Duodenal mucosa (tissue), 2 donors: ENCODE results near the gene C1QTNF4.
A peak's percentile ranks its signal among the peaks of the same experiment; 100 is the strongest.

Experiments used
- H3K27ac ChIP-seq: one replicate; pipeline ENCODE4 v1.7.0; 2013; ENCODE audit warnings: low read depth, low read length
- H3K27me3 ChIP-seq, 2 donors: one replicate each; pipeline ENCODE4 v1.7.0; 2013; ENCODE audit warnings: low read length in 2 of 2, control low read depth in 1 of 2; ENCODE audit not compliant: insufficient read depth in 2 of 2, control insufficient read depth in 1 of 2
- H3K36me3 ChIP-seq, 2 donors: one replicate each; pipeline ENCODE4 v1.7.0; 2013; ENCODE audit warnings: low read length in 2 of 2, control low read depth in 1 of 2; ENCODE audit not compliant: insufficient read depth in 2 of 2, control insufficient read depth in 1 of 2
- H3K4me1 ChIP-seq, 2 donors: one replicate each; pipeline ENCODE4 v1.7.0; 2013; ENCODE audit warnings: low read length in 2 of 2, control low read depth in 1 of 2; ENCODE audit not compliant: insufficient read depth in 2 of 2, control insufficient read depth in 1 of 2
- H3K4me3 ChIP-seq, 2 donors: one replicate each; pipeline ENCODE4 v1.7.0; 2013; ENCODE audit warnings: low read length in 2 of 2, low read depth in 1 of 2
- H3K9ac ChIP-seq, 2 donors: one replicate each; pipeline ENCODE4 v1.7.0; 2013; ENCODE audit warnings: low read length in 2 of 2, low read depth in 1 of 2
- H3K9me3 ChIP-seq, 2 donors: one replicate each; pipeline ENCODE4 v1.7.0; 2013; ENCODE audit warnings: low read length in 2 of 2, control low read depth in 1 of 2; ENCODE audit not compliant: control insufficient read depth in 1 of 2

C1QTNF4 gene

GRCh38 chr11:47595967-47596366, 1.8 kb upstream of the C1QTNF4 start:
- Histone ChIP-seq H3K9me3 (no peaks in the 10 kb centered on the region), H3K4me3 (no peak overlapping the region), H3K4me1 (peaks cover 3 to 4% of the 10 kb centered on the region in 2 donors), H3K27me3 (peaks cover 29 to 42% of the 10 kb centered on the region in 2 donors), H3K27ac (no peak overlapping the region), H3K36me3 (no peaks in the 10 kb centered on the region), H3K9ac (no peak overlapping the region)

GRCh38 chr11:47595029-47595428, 818 bp upstream of the C1QTNF4 start:
- H3K27me3 ChIP-seq, result peaks cover 29 to 42% of the 10 kb centered on the region in 2 donors
- H3K27ac ChIP-seq, result no peak overlapping the region
- no peak overlapping the region for H3K9ac ChIP-seq
- no peaks in the 10 kb centered on the region for H3K9me3 ChIP-seq
- H3K36me3 ChIP-seq, result no peaks in the 10 kb centered on the region
- peaks cover 3 to 4% of the 10 kb centered on the region in 2 donors for H3K4me1 ChIP-seq
- no peak overlapping the region for H3K4me3 ChIP-seq

- Histone ChIP-seq H3K27me3 (peaks cover 29 to 42% of the 10 kb centered on the region in 2 donors), H3K4me1 (peaks cover 3 to 4% of the 10 kb centered on the region in 2 donors), H3K9me3 (no peaks in the 10 kb centered on the region), H3K4me3 (peak overlapping the region in 1 of 2 donors; percentile 40), H3K27ac (no peak overlapping the region), H3K9ac (no peak overlapping the region), H3K36me3 (no peaks in the 10 kb centered on the region)
Observed at GRCh38 chr11:47593492-47593933, 698 bp downstream of the C1QTNF4 start.

- Histone ChIP-seq H3K4me3 (no peak overlapping the region), H3K36me3 (no peaks in the 10 kb centered on the region), H3K4me1 (peaks cover 4 to 6% of the 10 kb centered on the region in 2 donors), H3K9me3 (no peaks in the 10 kb centered on the region), H3K27ac (no peak overlapping the region), H3K27me3 (peaks cover 29 to 42% of the 10 kb centered on the region in 2 donors), H3K9ac (no peak overlapping the region)
Observed at GRCh38 chr11:47592970-47593369, 1.2 kb downstream of the C1QTNF4 start.

- H3K27me3 ChIP-seq, result peaks cover 29 to 42% of the 10 kb centered on the region in 2 donors
- no peaks in the 10 kb centered on the region for H3K9me3 ChIP-seq
- H3K4me3 ChIP-seq, result no peak overlapping the region
- H3K4me1 ChIP-seq, result peaks cover 4 to 6% of the 10 kb centered on the region in 2 donors
- H3K36me3 ChIP-seq, result no peaks in the 10 kb centered on the region
- H3K9ac ChIP-seq, result no peak overlapping the region
- no peak overlapping the region for H3K27ac ChIP-seq
Observed at GRCh38 chr11:47592251-47592650, 2.0 kb downstream of the C1QTNF4 start.

- Histone ChIP-seq H3K4me1 (peaks cover 4 to 6% of the 10 kb centered on the region in 2 donors), H3K27ac (no peak overlapping the region), H3K36me3 (no peaks in the 10 kb centered on the region), H3K9me3 (no peaks in the 10 kb centered on the region), H3K27me3 (peaks cover 29 to 42% of the 10 kb centered on the region in 2 donors), H3K9ac (no peak overlapping the region), H3K4me3 (no peak overlapping the region)
Observed at GRCh38 chr11:47591764-47592163, 2.4 kb downstream of the C1QTNF4 start.

GRCh38 chr11:47589977-47590861, 4.0 kb downstream of the C1QTNF4 start:
- peaks cover 29 to 34% of the 10 kb centered on the region in 2 donors for H3K27me3 ChIP-seq
- H3K9ac ChIP-seq, result no peak overlapping the region
- H3K9me3 ChIP-seq, result no peaks in the 10 kb centered on the region
- no peaks in the 10 kb centered on the region for H3K36me3 ChIP-seq
- H3K4me1 ChIP-seq, result peaks cover 4 to 6% of the 10 kb centered on the region in 2 donors
- H3K4me3 ChIP-seq, result no peak overlapping the region
- no peak overlapping the region for H3K27ac ChIP-seq

GRCh38 chr11:47589584-47589976, 4.6 kb downstream of the C1QTNF4 start:
- Histone ChIP-seq H3K4me1 (peaks cover 4 to 6% of the 10 kb centered on the region in 2 donors), H3K27ac (no peak overlapping the region), H3K9ac (no peak overlapping the region), H3K9me3 (no peaks in the 10 kb centered on the region), H3K27me3 (peaks cover 23 to 27% of the 10 kb centered on the region in 2 donors), H3K36me3 (peaks cover 0 to 5% of the 10 kb centered on the region in 2 donors), H3K4me3 (no peak overlapping the region)

- H3K4me1 ChIP-seq, result peaks cover 4 to 6% of the 10 kb centered on the region in 2 donors
- H3K9ac ChIP-seq, result no peak overlapping the region
- H3K9me3 ChIP-seq, result no peaks in the 10 kb centered on the region
- H3K36me3 ChIP-seq, result peaks cover 3 to 9% of the 10 kb centered on the region in 2 donors
- H3K27me3 ChIP-seq, result peaks cover 19 to 23% of the 10 kb centered on the region in 2 donors
- no peak overlapping the region for H3K27ac ChIP-seq
- no peak overlapping the region for H3K4me3 ChIP-seq
Observed at GRCh38 chr11:47589118-47589517, 5.1 kb downstream of the C1QTNF4 start.

- H3K27ac ChIP-seq, result no peak overlapping the region
- no peak overlapping the region for H3K9ac ChIP-seq
- peaks cover 13 to 22% of the 10 kb centered on the region in 2 donors for H3K36me3 ChIP-seq
- peaks cover 6 to 10% of the 10 kb centered on the region in 2 donors for H3K27me3 ChIP-seq
- no peak overlapping the region for H3K4me3 ChIP-seq
- H3K9me3 ChIP-seq, result no peaks in the 10 kb centered on the region
- peaks cover 0 to 3% of the 10 kb centered on the region in 2 donors for H3K4me1 ChIP-seq
Observed at GRCh38 chr11:47587723-47588326, 6.4 kb downstream of the C1QTNF4 start.
